NT2/D1 (cell line): ENCODE measurements around the gene KY.

Source experiments
- DNase-seq: peaks from one replicate; pipeline ENCODE4 v3.0.0-alpha.2; 2011; ENCODE audit warnings: low read depth, low spot score
- H3K27me3 ChIP-seq: 2 replicates; pipeline ENCODE4 v1.6.0; 2011; ENCODE audit warnings: mild to moderate bottlenecking; ENCODE audit not compliant: insufficient read length, insufficient read depth
- H3K36me3 ChIP-seq: 2 replicates; pipeline ENCODE4 v1.6.1; 2011; ENCODE audit warnings: mild to moderate bottlenecking, low read length, mixed read lengths; ENCODE audit not compliant: insufficient read depth, insufficient read length
- H3K4me1 ChIP-seq: 2 replicates; pipeline ENCODE4 v1.5.1; 2011; ENCODE audit not compliant: insufficient read depth, insufficient read length
- H3K4me3 ChIP-seq: 2 replicates; pipeline ENCODE4 v1.5.1; 2011; ENCODE audit warnings: low read depth; ENCODE audit not compliant: insufficient read length
- H3K9ac ChIP-seq: 2 replicates; pipeline ENCODE4 v1.6.0; 2011; ENCODE audit warnings: low read depth; ENCODE audit not compliant: insufficient read length
- H3K9me3 ChIP-seq: 2 replicates; pipeline ENCODE4 v1.5.1; 2011; ENCODE audit warnings: mild to moderate bottlenecking, low read length; ENCODE audit not compliant: insufficient read depth
- SUZ12 ChIP-seq: IDR thresholded peaks from 2 replicates; pipeline ENCODE4 v1.6.1; 2011; ENCODE audit not compliant: insufficient read length, insufficient read depth; ENCODE audit errors: extremely low read depth
- YY1 ChIP-seq: IDR thresholded peaks from 2 replicates; pipeline ENCODE4 v1.6.1; 2011; ENCODE audit not compliant: insufficient read length, insufficient read depth
- ZNF274 ChIP-seq: IDR thresholded peaks from 2 replicates; pipeline ENCODE4 v1.6.1; 2011; ENCODE audit warnings: mild to moderate bottlenecking, low read depth, low read length

Gene KY

GRCh38 chr3:134643150-134643675 is 7.6 kb downstream of the KY start:
- TF ChIP-seq SUZ12, result no peak
- no peak for TF ChIP-seq YY1
- TF ChIP-seq ZNF274, result no peak

GRCh38 chr3:134642445-134643149 is 8.2 kb downstream of the KY start:
- Histone ChIP-seq H3K27me3 (peaks cover 27% of the 10 kb centered on the region), H3K9ac (no peak overlapping the region), H3K36me3 (no peaks in the 10 kb centered on the region), H3K4me1 (peaks cover 9% of the 10 kb centered on the region), H3K9me3 (no peaks in the 10 kb centered on the region), H3K4me3 (no peak overlapping the region)
- DNase-seq, result no peak
- TF ChIP-seq ZNF274, result no peak
- no peak for TF ChIP-seq SUZ12

More at GRCh38 chr3:134643150-134643675, 7.6 kb downstream of the KY start:
- Histone ChIP-seq H3K4me3 (no peak overlapping the region), H3K27me3 (peaks cover 33% of the 10 kb centered on the region), H3K9ac (no peak overlapping the region), H3K36me3 (no peaks in the 10 kb centered on the region), H3K9me3 (no peaks in the 10 kb centered on the region), H3K4me1 (peaks cover 9% of the 10 kb centered on the region)
- no peak for DNase-seq

- no peak for TF ChIP-seq YY1
- no peak for TF ChIP-seq ZNF274
- TF ChIP-seq SUZ12, result no peak
- Histone ChIP-seq H3K9ac (no peak overlapping the region), H3K9me3 (no peaks in the 10 kb centered on the region), H3K27me3 (peaks cover 19% of the 10 kb centered on the region), H3K4me3 (no peak overlapping the region), H3K4me1 (peaks cover 9% of the 10 kb centered on the region), H3K36me3 (no peaks in the 10 kb centered on the region)
- DNase-seq, result no peak
Measured at GRCh38 chr3:134641671-134642300, 9.0 kb downstream of the KY start.

GRCh38 chr3:134640872-134641470 is 9.9 kb downstream of the KY start:
- Histone ChIP-seq H3K4me3 (no peak overlapping the region), H3K4me1 (peaks cover 9% of the 10 kb centered on the region), H3K9me3 (no peaks in the 10 kb centered on the region), H3K27me3 (peaks cover 11% of the 10 kb centered on the region), H3K36me3 (no peaks in the 10 kb centered on the region), H3K9ac (no peak overlapping the region)
- TF ChIP-seq SUZ12, result no peak
- no peak for TF ChIP-seq ZNF274
- TF ChIP-seq YY1, result no peak
- peak; percentile 52 for DNase-seq

- H3K4me1 ChIP-seq, result peaks cover 9% of the 10 kb centered on the region
- H3K36me3 ChIP-seq, result no peaks in the 10 kb centered on the region
- no peak for DNase-seq
- H3K4me3 ChIP-seq, result no peak overlapping the region
- peaks cover 7% of the 10 kb centered on the region for H3K27me3 ChIP-seq
- no peak overlapping the region for H3K9ac ChIP-seq
- no peak for TF ChIP-seq YY1
- no peak for TF ChIP-seq SUZ12
- no peak for TF ChIP-seq ZNF274
- no peaks in the 10 kb centered on the region for H3K9me3 ChIP-seq
Measured at GRCh38 chr3:134640378-134640777, 10.4 kb downstream of the KY start.

GRCh38 chr3:134638385-134639030 is 12.3 kb downstream of the KY start:
- TF ChIP-seq ZNF274 (no peak), SUZ12 (no peak), YY1 (no peak)
- H3K4me3 ChIP-seq, result no peak overlapping the region

More at GRCh38 chr3:134638385-134639030, 12.3 kb downstream of the KY start:
- H3K36me3 ChIP-seq, result no peaks in the 10 kb centered on the region
- H3K4me1 ChIP-seq, result peaks cover 9% of the 10 kb centered on the region
- DNase-seq, result no peak
- H3K27me3 ChIP-seq, result no peaks in the 10 kb centered on the region
- H3K9me3 ChIP-seq, result no peaks in the 10 kb centered on the region
- H3K9ac ChIP-seq, result no peak overlapping the region
